GM23338 (cell line): Measurements from ENCODE around the gene TBCE. TPM values are rescaled to one million over a fixed set of nuclear protein-coding genes. Genes with fewer than 3 reads are reported as not detected.

Experiments
- ATAC-seq: fragments of 200-7000 bp; cut with Tn5 transposase; 3 replicates; pipeline ENCODE4 v1.9.1; 2020
- DNase-seq: peaks from one replicate; pipeline ENCODE4 v3.0.0-alpha.2; 2015; ENCODE audit warnings: low spot score
- H2AFZ ChIP-seq: fragments of 200-600 bp; sonication (generic); 2 replicates; pipeline ENCODE4 v1.8.0; 2016; ENCODE audit warnings: antibody characterized with exemption, mild to moderate bottlenecking, moderate library complexity
- H3F3A ChIP-seq: fragments of 200-600 bp; sonication (generic); replicated peaks from 2 replicates; pipeline ENCODE4 v1.8.0; 2017; ENCODE audit warnings: antibody characterized with exemption, mixed run types, low read depth
- H3K27ac ChIP-seq: fragments of 200-600 bp; sonication (generic); 2 replicates; pipeline ENCODE4 v1.6.1; 2016; ENCODE audit warnings: low read depth
- H3K27me3 ChIP-seq: fragments of 200-600 bp; sonication (generic); 2 replicates; pipeline ENCODE4 v1.8.0; 2016; ENCODE audit warnings: mild to moderate bottlenecking, mixed run types, moderate library complexity; ENCODE audit not compliant: insufficient read depth
- H3K36me3 ChIP-seq: fragments of 200-600 bp; sonication (generic); 2 replicates; pipeline ENCODE4 v1.8.0; 2016; ENCODE audit warnings: mild to moderate bottlenecking; ENCODE audit not compliant: insufficient read depth
- H3K4me1 ChIP-seq: fragments of 200-600 bp; sonication (generic); 2 replicates; pipeline ENCODE4 v1.8.0; 2016; ENCODE audit warnings: mild to moderate bottlenecking, moderate library complexity; ENCODE audit not compliant: insufficient read depth
- H3K4me2 ChIP-seq: fragments of 200-600 bp; sonication (generic); 2 replicates; pipeline ENCODE4 v1.7.1; 2017; ENCODE audit warnings: mixed run types
- H3K4me3 ChIP-seq: fragments of 200-600 bp; sonication (generic); 2 replicates; pipeline ENCODE4 v1.6.1; 2016; ENCODE audit warnings: mixed run types
- H3K79me2 ChIP-seq: fragments of 200-600 bp; sonication (generic); replicated peaks from 2 replicates; pipeline ENCODE4 v1.8.0; 2017; ENCODE audit warnings: mild to moderate bottlenecking; ENCODE audit not compliant: insufficient read depth
- H3K9me2 ChIP-seq: fragments of 200-600 bp; sonication (generic); 2 replicates; pipeline ENCODE4 v1.8.0; 2017; ENCODE audit not compliant: insufficient read depth
- H4K20me1 ChIP-seq: fragments of 200-600 bp; sonication (generic); replicated peaks from 2 replicates; pipeline ENCODE4 v1.8.0; 2017; ENCODE audit warnings: mild to moderate bottlenecking; ENCODE audit not compliant: insufficient read depth
- H3K27ac Mint-ChIP-seq: 2 replicates; pipeline ENCODE4 v1.8.0; 2020; ENCODE audit warnings: inconsistent platforms, mild to moderate bottlenecking, moderate library complexity, mixed read lengths
- H3K27me3 Mint-ChIP-seq: 3 replicates; pipeline ENCODE4 v1.8.0; 2022; ENCODE audit warnings: low read depth, mild to moderate bottlenecking, moderate library complexity, mixed read lengths, inconsistent platforms; ENCODE audit not compliant: insufficient read depth, poor library complexity
- H3K36me3 Mint-ChIP-seq: 3 replicates; pipeline ENCODE4 v1.8.0; 2021; ENCODE audit warnings: low read depth, mild to moderate bottlenecking, inconsistent platforms, moderate library complexity, mixed read lengths
- H3K4me1 Mint-ChIP-seq: 3 replicates; pipeline ENCODE4 v1.8.0; 2020; ENCODE audit warnings: mild to moderate bottlenecking, inconsistent platforms, mixed read lengths
- H3K4me3 Mint-ChIP-seq: 3 replicates; pipeline ENCODE4 v1.8.0; 2021; ENCODE audit warnings: moderate library complexity, mild to moderate bottlenecking, inconsistent platforms, mixed read lengths
- H3K9me3 Mint-ChIP-seq: 3 replicates; pipeline ENCODE4 v1.8.0; 2020; ENCODE audit warnings: moderate library complexity, mild to moderate bottlenecking, inconsistent platforms, mixed read lengths
- CTCF ChIP-seq, 2 experiments: fragments of 200-600 bp in 1 of 2; sonication (generic) in 1 of 2; conservative IDR thresholded peaks; 2 replicates each; pipeline versions ENCODE4 v1.5.1 to v1.6.1; 2016 to 2017; ENCODE audit warnings: antibody characterized with exemption in 2 of 2, low read depth in 2 of 2, mild to moderate bottlenecking in 2 of 2, moderate library complexity in 1 of 2
- ETS1 ChIP-seq: IDR thresholded peaks from 2 replicates; pipeline ENCODE4 v1.6.1; 2016; ENCODE audit warnings: antibody characterized with exemption
- EZH2 ChIP-seq: fragments of 200-600 bp; sonication (generic); IDR thresholded peaks from one replicate; pipeline ENCODE4 v1.8.0; 2017; ENCODE audit warnings: antibody characterized with exemption, mild to moderate bottlenecking, low read depth; ENCODE audit not compliant: unreplicated experiment
- NANOG ChIP-seq: IDR thresholded peaks from 2 replicates; pipeline ENCODE4 v1.6.1; 2016; ENCODE audit warnings: antibody characterized with exemption, borderline replicate concordance
- REST ChIP-seq: IDR thresholded peaks from one replicate; pipeline ENCODE4 v1.6.1; 2018; ENCODE audit warnings: antibody characterized with exemption; ENCODE audit not compliant: unreplicated experiment
- ZNF331 ChIP-seq: fragments of 250-450 bp; sonication (Bioruptor Pico); IDR thresholded peaks from 2 replicates; pipeline ENCODE4 v1.5.0; 2020; ENCODE audit warnings: low read depth, mild to moderate bottlenecking, moderate library complexity
- polyA plus RNA-seq: library from polyadenylated mRNA; unstranded; fragments of >200 nt; fragmentation: Nextera tagmentation; extraction: Ambion mirVana; gene quantifications from 2 replicates; pipeline ENCODE4 v1.2.1, GENCODE V29; 2016
- total RNA-seq: library from RNA; depleted of rRNA; stranded (reverse); fragments of >200 nt; shearing (Covaris generic); gene quantifications from 2 replicates; pipeline ENCODE4 v1.2.3, GENCODE V29; 2014

TBCE gene
- total and polyA plus RNA-seq, 2 experiments from 2014 or later: 42.7 to 64.8 TPM

DNA sequence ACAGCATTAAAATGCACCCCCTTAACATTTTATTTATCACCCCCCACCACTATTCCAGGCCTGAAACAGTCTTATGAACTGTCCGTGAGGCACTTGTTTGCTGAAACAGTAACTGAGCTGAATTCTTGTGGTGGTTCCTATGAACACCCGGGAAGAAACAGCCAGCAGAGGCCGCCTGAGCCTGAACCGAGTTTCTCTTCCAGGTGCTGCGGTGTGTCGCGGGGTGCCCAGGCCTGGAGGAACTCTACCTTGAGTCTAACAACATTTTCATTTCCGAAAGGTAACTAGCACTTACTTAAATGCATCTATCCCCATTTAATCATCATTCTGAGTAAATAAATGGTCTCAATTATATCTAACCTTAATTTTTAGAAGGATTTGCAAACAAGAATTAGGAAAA, 66.8 kb downstream of the TBCE start:
- Histone ChIP-seq H3K27me3 (no peaks in the 10 kb centered on the region), H3K36me3 (peaks cover 10% of the 10 kb centered on the region; the same call in 1 of the 2 replicates), H3K4me3 (no peak overlapping the region), H4K20me1 (no peaks in the 10 kb centered on the region), H3F3A (no peaks in the 10 kb centered on the region), H3K27ac (no peak overlapping the region), H2AFZ (no peak overlapping the region), H3K4me1 (no peaks in the 10 kb centered on the region), H3K9me2 (no peaks in the 10 kb centered on the region), H3K79me2 (no peaks in the 10 kb centered on the region), H3K4me2 (no peak overlapping the region)
- no peaks in the 10 kb centered on the region for H3K27me3 Mint-ChIP-seq
- H3K4me1 Mint-ChIP-seq: no peaks in the 10 kb centered on the region
- DNase-seq (peak; percentile 42), ATAC-seq (peak; percentile 62)
- no peaks in the 10 kb centered on the region for H3K9me3 Mint-ChIP-seq
- H3K4me3 Mint-ChIP-seq: no peak overlapping the region
- H3K27ac Mint-ChIP-seq: no peak overlapping the region
- peaks cover 41% of the 10 kb centered on the region for H3K36me3 Mint-ChIP-seq
- no peak for TF ChIP-seq REST
- TF ChIP-seq CTCF (conservative IDR thresholded peaks at IDR 0.05; ENCODE audit: low read depth in 2 of 2): peak; percentile 32 to 54; a peak in 3 of 4 replicates

DNA sequence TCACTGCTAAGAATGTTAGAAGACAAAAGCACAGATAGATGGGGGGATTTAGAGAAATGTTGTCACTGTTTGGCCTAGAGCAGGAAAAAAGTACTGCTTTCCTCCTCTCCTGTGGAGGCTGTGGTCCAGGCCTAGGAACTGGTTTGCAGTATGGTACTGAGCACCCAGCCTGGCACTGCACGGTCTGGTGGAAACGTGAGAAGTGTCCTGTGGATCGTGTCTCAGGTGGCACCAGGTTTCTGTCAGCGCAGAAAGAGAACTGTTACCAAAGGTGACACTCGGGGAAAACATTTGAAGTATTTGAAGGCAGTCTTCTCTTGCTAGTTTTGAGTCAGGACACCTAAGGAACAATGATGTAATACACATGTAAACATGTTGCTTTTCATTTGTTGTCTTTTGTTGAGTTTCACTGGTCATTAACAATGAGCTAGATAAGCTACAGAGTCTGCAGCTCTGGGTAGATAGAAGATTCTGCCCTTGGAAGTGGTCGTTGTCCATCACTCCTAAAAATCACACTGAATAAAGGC, 74.0 kb downstream of the TBCE start:
- Histone ChIP-seq H4K20me1 (no peaks in the 10 kb centered on the region; the same call in 1 of the 2 replicates), H3K79me2 (no peaks in the 10 kb centered on the region), H3K27ac (peak overlapping the region; percentile 68), H3F3A (no peaks in the 10 kb centered on the region), H3K27me3 (no peaks in the 10 kb centered on the region), H3K4me1 (no peaks in the 10 kb centered on the region), H3K4me3 (no peak overlapping the region), H3K4me2 (no peak overlapping the region), H2AFZ (no peak overlapping the region), H3K36me3 (peaks cover 41% of the 10 kb centered on the region), H3K9me2 (no peaks in the 10 kb centered on the region)
- H3K4me1 Mint-ChIP-seq: no peaks in the 10 kb centered on the region
- DNase-seq (no peak), ATAC-seq (no peak)
- peaks cover 5% of the 10 kb centered on the region for H3K27me3 Mint-ChIP-seq
- no peaks in the 10 kb centered on the region for H3K9me3 Mint-ChIP-seq
- no peak overlapping the region for H3K4me3 Mint-ChIP-seq
- H3K27ac Mint-ChIP-seq: peak overlapping the region; percentile 61; the same call in 1 of the 2 replicates
- peaks cover 82% of the 10 kb centered on the region for H3K36me3 Mint-ChIP-seq
- TF ChIP-seq ETS1 (no peak), REST (no peak), NANOG (no peak), EZH2 (no peak), ZNF331 (CRISPR knock-in tag) (no peak)
